Activated CD8-positive, alpha-beta memory T cell treated with anti-CD3 and anti-CD28 coated beads, Interleukin-2, amount 50 U/mL, for 1 hour (primary cell): ENCODE data around the gene FLCN.
"Not testable (repeated sequence)": the region's sequence is repeated elsewhere in the genome, so short reads cannot be mapped to it uniquely, and the experiment has no call there.

ENCODE experiments used
- DNase-seq: peaks from one replicate; pipeline ENCODE4 v3.0.0-alpha.2; 2020; ENCODE audit errors: extremely low read depth

FLCN gene

GRCh38 chr17:17213775-17214174 lies 23.2 kb downstream of the FLCN start:
- DNase-seq = no peak

- no peak for DNase-seq
Measured at GRCh38 chr17:17207998-17208397, 29.0 kb downstream of the FLCN start.

- DNase-seq = no peak
Measured at GRCh38 chr17:17206913-17207335, 30.0 kb downstream of the FLCN start.

GRCh38 chr17:17206124-17206912 lies 30.6 kb downstream of the FLCN start, which contains the start of gene PLD6:
Gene PLD6, minus strand, starts transcription at chr17:17206333. Its CDS starts 47 bp downstream, at chr17:17206286.
- peak; percentile 66 for DNase-seq

GRCh38 chr17:17205368-17206123 lies 31.4 kb downstream of the FLCN start:
- DNase-seq = no peak

GRCh38 chr17:17204635-17205231 lies 32.2 kb downstream of the FLCN start:
- no peak for DNase-seq

GRCh38 chr17:17204041-17204591 lies 32.9 kb downstream of the FLCN start:
- DNase-seq = no peak

GRCh38 chr17:17203173-17203730 lies 33.7 kb downstream of the FLCN start:
- DNase-seq = no peak

- DNase-seq = no peak
Measured at GRCh38 chr17:17201907-17202306, 35.1 kb downstream of the FLCN start.

GRCh38 chr17:17201271-17201670 lies 35.7 kb downstream of the FLCN start:
- DNase-seq = no peak

GRCh38 chr17:17200831-17201230 lies 36.1 kb downstream of the FLCN start:
- no peak for DNase-seq

GRCh38 chr17:17200311-17200710 lies 36.7 kb downstream of the FLCN start:
- DNase-seq = no peak

- DNase-seq = no peak
Measured at GRCh38 chr17:17198281-17198680, 38.7 kb downstream of the FLCN start.

- DNase-seq = no peak
Measured at GRCh38 chr17:17196776-17197175, 40.2 kb downstream of the FLCN start.

GRCh38 chr17:17195466-17195865 lies 41.5 kb downstream of the FLCN start:
- not testable (repeated sequence) for DNase-seq

- no peak for DNase-seq
Measured at GRCh38 chr17:17191961-17192381, 45.0 kb downstream of the FLCN start.

GRCh38 chr17:17191346-17191792 lies 45.6 kb downstream of the FLCN start:
- no peak for DNase-seq

- no peak for DNase-seq
Measured at GRCh38 chr17:17190188-17190587, 46.8 kb downstream of the FLCN start.

GRCh38 chr17:17189559-17189958 lies 47.4 kb downstream of the FLCN start:
- no peak for DNase-seq

- no peak for DNase-seq
Measured at GRCh38 chr17:17188586-17188985, 48.4 kb downstream of the FLCN start.

GRCh38 chr17:17186551-17187505 lies 50.1 kb downstream of the FLCN start:
- no peak for DNase-seq
